Occipital lobe (tissue), 2 donors: ENCODE results near the gene EVI5. TPM values are rescaled to one million over a fixed set of nuclear protein-coding genes. Genes with fewer than 3 reads are reported as not detected.
"Not testable (repeated sequence)": the region's sequence is repeated elsewhere in the genome, so short reads cannot be mapped to it uniquely, and the experiment has no call there.

ENCODE experiments used
- DNase-seq: peaks from one replicate; lab custom pipeline; 2025; lab: John Stamatoyannopoulos, UW
- total RNA-seq: library from RNA; depleted of rRNA; stranded (reverse); fragments of >200 nt; gene quantifications from one replicate; pipeline ENCODE4 v1.2.3, GENCODE V29; 2014

EVI5 gene
- total RNA-seq, 1 donor from 2014 or later = 76.0 TPM

DNA sequence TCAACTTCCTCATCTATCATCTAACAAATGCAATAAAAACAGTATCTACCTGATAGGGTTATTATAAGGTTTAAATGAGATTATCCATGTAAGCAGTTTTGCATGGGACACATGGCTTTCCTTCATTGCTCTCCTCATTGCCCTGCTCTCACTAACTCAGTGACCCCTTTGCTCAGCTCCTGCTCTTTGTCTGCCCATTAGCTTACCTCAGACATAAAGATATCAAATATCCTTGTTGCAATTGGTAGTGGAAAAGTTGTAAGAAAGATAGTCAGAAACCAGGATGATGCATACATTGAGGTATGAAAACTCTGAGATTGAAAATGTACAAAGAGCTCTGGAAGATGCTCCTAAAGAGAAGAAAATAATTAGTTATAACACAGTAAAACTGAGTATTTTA is 89.8 kb downstream of the EVI5 start:
- DNase-seq = no peak

DNA sequence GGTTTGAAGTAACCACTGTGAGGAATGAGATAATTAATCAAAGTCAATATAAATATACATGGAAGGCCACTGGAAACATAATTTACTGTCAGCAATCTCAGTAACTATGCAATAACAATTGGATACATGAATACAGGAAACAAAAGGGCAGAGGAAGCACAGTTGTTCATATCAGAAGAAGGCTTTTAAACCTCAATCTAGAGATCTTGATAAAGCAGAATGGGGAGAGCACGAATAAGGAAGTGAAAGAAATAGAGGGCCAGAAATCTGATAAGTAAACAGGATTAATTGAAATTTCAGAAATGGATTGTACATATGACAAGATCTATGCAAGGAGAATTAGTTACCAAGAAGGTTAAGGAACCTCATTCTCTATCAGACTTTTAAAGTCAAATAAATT is 93.0 kb downstream of the EVI5 start:
- no peak for DNase-seq

DNA sequence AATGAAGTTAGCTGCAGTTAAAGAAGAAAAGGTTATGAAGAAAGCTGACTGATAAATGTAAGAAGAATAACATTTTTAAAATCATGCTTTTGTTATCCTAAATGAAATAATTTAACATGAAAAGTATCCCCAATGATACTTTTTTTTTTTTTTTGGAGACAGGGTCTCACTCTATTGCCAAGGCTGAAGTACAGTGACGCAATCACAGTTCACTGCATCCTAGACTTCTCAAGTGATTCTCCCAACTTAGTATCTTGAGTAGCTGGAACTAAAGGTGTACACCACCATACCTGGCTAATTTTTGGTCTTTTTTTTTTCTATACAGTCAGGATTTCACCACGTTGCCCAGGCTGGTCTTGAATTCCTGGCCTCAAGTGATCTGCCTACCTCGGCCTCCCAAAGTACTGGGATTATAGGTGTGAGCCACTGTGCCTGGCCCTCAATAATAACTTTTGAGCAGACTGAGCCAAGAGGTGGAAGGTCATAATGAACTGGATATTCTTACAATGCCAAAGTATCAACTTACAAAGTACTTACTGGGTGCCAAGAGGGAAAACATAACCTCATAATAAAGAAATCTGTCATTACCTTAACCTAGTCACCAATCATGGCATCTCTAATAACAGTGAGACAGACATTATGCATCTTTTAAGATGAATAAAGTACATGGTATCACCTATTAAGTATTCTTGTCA is 94.5 kb downstream of the EVI5 start:
- no peak for DNase-seq

DNA sequence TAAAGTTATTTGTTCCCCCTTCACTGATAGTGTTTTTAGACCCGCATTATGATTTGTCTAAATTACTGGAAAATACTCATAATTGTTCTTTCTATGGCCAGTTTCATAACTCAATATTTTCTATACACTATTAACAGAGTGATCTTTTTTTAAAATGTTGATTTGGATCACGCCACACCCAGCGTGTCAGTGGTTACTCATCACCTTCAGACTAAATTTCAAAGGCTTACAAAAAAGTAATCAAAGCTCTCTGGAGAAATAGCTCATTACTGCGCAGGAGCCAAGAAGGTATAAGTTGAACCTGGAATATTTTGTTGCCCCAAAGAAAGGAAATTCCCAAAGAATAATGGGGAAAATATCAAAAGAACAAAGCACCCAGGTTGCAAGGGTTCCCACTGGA is 104.9 kb downstream of the EVI5 start:
- no peak for DNase-seq

GRCh38 chr1:92663775-92664174 is 121.1 kb downstream of the EVI5 start:
- DNase-seq = no peak

GRCh38 chr1:92662048-92662447 is 122.9 kb downstream of the EVI5 start:
- no peak for DNase-seq

GRCh38 chr1:92657701-92658100 is 127.2 kb downstream of the EVI5 start:
- DNase-seq = no peak

DNA sequence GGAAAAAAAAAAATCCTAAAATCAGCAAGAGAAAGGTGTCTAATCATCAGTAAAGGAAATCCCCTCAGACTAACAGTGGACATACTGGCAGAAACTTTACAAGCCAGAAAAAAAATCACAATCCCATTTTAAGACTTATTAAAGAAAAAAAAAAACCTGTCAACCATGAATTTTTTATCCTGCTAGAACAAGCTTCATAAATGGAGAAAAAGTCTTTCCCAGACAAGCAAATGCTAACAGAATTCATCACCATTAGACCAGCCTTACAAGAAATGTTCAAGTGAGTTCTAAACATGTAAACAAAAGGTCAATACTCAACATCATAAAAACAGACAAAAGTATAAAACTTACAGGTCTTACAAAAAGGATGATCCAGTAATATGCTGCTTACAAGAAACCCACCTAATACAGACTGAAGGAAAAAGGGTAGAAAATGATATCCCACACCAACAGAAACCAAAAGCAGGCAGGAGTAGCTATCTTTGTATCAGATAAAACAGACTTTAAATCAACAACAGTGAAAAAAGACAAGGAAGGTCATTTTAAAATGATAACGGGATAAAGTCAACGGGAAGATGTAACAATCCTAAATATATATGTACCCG is 129.6 kb downstream of the EVI5 start:
- no peak for DNase-seq

GRCh38 chr1:92653605-92654381 is 131.1 kb downstream of the EVI5 start:
- no peak for DNase-seq

GRCh38 chr1:92640686-92641085 is 144.2 kb downstream of the EVI5 start:
- not testable (repeated sequence) for DNase-seq

- DNase-seq = no peak
These were observed 146.4 kb downstream of the EVI5 start for GRCh38 chr1:92638498-92638897.

DNA sequence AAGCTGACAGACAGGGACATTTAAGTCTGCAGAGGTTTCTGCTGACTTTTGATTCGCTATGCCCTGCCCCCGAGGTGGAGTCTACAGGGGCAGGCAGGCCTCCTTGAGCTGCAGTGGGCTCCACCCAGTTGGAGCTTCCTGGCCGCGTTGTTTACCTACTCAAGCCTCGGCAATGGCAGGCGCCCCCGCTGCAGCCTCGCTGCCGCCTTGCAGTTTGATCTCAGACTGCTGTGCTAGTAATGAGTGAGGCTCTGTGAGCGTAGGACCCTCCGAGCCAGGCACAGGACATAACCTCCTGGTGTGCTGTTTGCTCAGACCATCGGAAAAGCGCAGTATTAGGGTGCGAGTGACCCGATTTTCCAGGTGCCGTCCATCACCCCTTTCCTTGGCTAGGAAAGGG is 149.7 kb downstream of the EVI5 start:
- not testable (repeated sequence) for DNase-seq

GRCh38 chr1:92623187-92623778 is 161.6 kb downstream of the EVI5 start:
- no peak for DNase-seq

- DNase-seq = no peak
These were observed 165.3 kb downstream of the EVI5 start for GRCh38 chr1:92619466-92620189.

DNA sequence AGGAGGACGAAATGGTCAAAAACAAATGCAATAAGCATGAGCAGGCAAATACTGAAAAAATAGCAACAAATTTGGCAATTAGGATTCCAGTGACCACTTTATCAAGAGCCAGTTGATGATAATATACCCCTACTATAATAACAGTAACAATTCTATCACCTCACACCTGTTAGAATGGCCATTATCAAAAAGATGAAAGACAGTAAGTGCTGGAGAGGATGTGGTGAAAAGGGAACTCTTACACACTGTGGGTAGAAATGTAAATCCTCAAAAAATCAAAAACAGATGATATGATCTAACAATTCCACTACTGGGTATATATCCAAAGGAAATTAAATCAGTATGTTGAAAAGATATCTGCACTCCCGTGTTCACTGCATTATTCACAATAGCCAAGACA is 183.9 kb downstream of the EVI5 start:
- DNase-seq = no peak

DNA sequence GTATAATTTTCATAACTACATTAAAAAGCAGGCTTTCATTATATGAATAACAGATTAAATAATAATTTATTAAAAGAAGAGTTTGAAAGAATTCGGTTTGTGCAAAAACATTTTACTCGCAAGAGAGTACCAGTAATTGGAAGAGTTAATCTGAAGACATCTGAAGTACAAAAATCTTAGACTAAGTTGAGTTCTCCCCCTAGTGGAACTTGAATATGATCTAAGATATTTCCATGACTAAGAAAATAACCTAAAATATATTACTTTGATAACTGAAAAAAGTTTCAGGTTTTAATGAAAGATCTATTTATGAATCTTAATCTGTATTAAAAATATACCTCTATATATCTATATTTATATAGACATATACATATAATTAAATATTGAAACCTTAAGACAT is 185.7 kb downstream of the EVI5 start:
- no peak for DNase-seq

DNA sequence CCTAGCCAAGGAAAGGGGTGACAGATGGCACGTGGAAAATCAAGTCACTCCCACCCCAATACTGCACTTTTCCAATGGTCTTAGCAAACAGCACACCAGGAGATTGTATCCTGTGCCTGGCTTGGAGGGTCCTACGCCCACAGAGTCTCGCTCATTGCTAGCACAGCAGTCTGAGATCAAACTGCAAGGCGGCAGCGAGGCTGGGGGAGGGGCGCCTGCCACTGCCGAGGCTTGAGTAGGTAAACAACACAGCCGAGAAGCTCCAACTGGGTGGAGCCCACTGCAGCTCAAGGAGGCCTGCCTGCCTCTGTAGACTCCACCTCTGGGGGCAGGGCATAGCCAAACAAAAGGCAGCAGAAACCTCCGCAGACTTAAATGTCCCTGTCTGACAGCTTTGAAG is 195.5 kb downstream of the EVI5 start:
- DNase-seq = not testable (repeated sequence)

DNA sequence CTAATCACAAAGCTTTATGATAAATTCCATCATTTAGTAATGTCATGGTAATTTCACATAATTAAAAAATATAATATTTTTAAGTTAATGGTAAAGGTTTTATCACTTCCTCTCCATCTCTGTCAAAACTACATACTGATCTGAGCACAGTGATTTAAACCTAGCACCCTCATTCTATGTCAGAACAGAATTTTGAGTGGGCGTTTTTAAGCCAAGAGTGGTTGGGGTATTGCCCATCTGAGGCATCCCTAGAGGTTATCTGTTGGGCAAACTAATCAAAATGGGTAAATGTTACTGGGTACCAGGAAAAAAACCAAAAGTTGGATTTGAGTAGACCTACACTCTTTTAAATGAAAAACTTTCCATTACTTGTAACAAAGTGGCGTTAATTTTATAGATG is 197.5 kb downstream of the EVI5 start:
- DNase-seq = no peak

DNA sequence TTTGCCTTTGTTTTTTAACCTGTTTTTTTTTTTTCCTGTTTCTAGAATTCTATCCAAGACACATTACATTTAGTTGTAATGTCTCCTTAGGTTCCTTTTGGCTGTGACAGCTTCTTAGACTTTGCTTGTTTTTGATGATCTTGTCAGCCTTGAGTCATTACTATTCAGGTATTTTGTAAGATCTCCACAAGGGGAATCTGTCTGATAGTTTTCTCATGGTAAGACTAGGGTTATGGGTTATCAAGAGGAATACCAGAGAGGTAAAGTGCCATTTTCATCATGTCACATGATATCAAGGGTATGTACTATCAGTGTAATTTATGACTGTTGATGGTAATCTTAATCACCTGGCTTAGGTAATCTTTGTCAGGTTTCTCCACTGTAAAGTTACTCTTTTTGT is 199.1 kb downstream of the EVI5 start:
- DNase-seq = no peak

DNA sequence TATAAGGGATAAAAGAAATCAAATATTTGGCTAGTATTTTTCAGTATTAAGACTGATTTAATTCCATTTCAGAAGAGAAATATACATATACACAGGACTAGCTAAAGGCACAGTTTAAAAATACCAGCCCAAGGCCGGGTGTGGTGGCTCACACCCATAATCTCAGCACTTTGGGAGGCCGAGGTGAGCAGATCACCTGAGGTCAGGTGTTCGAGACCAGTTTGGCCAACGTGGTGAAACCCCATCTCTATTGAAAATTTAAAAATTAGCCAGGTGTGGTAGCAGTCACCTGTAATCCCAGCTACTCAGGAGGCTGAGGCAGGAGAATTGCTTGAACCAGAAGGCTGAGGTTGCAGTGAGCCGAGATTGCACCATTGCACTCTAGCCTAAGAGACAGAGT is 200.1 kb downstream of the EVI5 start:
- not testable (repeated sequence) for DNase-seq
